ENCODE results near the gene VARS1. TPM values are rescaled to one million over a fixed set of nuclear protein-coding genes. Genes with fewer than 3 reads are reported as not detected.

The VARS1 gene
- total RNA-seq, 1 donor from 2014 or later: 48.3 TPM

GRCh38 chr6:31831350-31832215, 36.0 kb upstream of the VARS1 start:
- H3K27me3 ChIP-seq: no peaks in the 10 kb centered on the region
- peak overlapping the region; percentile 73 to 82 for H3K4me3 ChIP-seq
- H3K27ac ChIP-seq: peak overlapping the region in 1 of 2 donors; percentile 79
- no peak for DNase-seq (ENCODE audit: low spot score in 2 of 2)
- peaks cover 16 to 34% of the 10 kb centered on the region in 2 donors for H3K4me1 ChIP-seq
- intact Hi-C loops (cut with DNase I): loop anchor here (2.0 to 10.0 kb wide), 3 partner anchors 59 to 287 kb away; partner anchors contain the start of genes ATP6V1G2, CSNK2B, DDX39B and LY6G5B
- H3K36me3 ChIP-seq: no peaks in the 10 kb centered on the region
- TF ChIP-seq CTCF (IDR thresholded peaks at IDR 0.05): no peak
- H3K9me3 ChIP-seq: no peaks in the 10 kb centered on the region

- peaks cover 14 to 34% of the 10 kb centered on the region in 2 donors for H3K4me1 ChIP-seq
- H3K27me3 ChIP-seq: no peaks in the 10 kb centered on the region
- no peak for DNase-seq (ENCODE audit: low spot score in 2 of 2)
- no peak for TF ChIP-seq CTCF (IDR thresholded peaks at IDR 0.05)
- peak overlapping the region; percentile 73 to 82 for H3K4me3 ChIP-seq
- peak overlapping the region; percentile 63 to 79 for H3K27ac ChIP-seq
- H3K36me3 ChIP-seq: no peaks in the 10 kb centered on the region
- H3K9me3 ChIP-seq: no peaks in the 10 kb centered on the region
- intact Hi-C loops (cut with DNase I): loop anchor here (1.0 to 10.0 kb wide), 4 partner anchors 58 to 286 kb away; partner anchors contain the start of genes ATP6V1G2, CSNK2B, DDX39B and LY6G5B
These were observed 35.4 kb upstream of the VARS1 start for GRCh38 chr6:31830886-31831335.

GRCh38 chr6:31829633-31830283, 34.2 kb upstream of the VARS1 start:
- intact Hi-C loops (cut with DNase I): loop anchor here (1.0 to 10.0 kb wide), 4 partner anchors 57 to 285 kb away; partner anchors contain the start of genes ATP6V1G2, CSNK2B, DDX39B and LY6G5B
- no peak for DNase-seq (ENCODE audit: low spot score in 2 of 2)
- peaks cover 16 to 35% of the 10 kb centered on the region in 2 donors for H3K4me1 ChIP-seq

GRCh38 chr6:31827286-31828079, 31.9 kb upstream of the VARS1 start, which contains the start of gene HSPA1B:
Gene HSPA1B (plus strand): TSS chr6:31827738. CDS start chr6:31827951, 213 bp downstream.
- peak; percentile 99 to 100 for DNase-seq (ENCODE audit: low spot score in 2 of 2)
- TF ChIP-seq CTCF (IDR thresholded peaks at IDR 0.05): no peak
- H3K4me1 ChIP-seq: peaks cover 20 to 35% of the 10 kb centered on the region in 2 donors
- peak within 1 kb of the TSS; percentile 91 to 93 for H3K27ac ChIP-seq
- intact Hi-C loops (cut with DNase I): loop anchor here (2.0 kb wide), 2 partner anchors 31 to 93 kb away; no protein-coding TSS in a partner anchor
- no peaks in the 10 kb centered on the region for H3K36me3 ChIP-seq
- H3K27me3 ChIP-seq: no peaks in the 10 kb centered on the region
- no peaks in the 10 kb centered on the region for H3K9me3 ChIP-seq
- peak within 1 kb of the TSS; percentile 56 to 90 for H3K4me3 ChIP-seq

More at GRCh38 chr6:31829633-31830283, 34.2 kb upstream of the VARS1 start:
- H3K27ac ChIP-seq: peak overlapping the region; percentile 63 to 79
- peak; percentile 22 to 46 (median 31) for TF ChIP-seq CTCF (IDR thresholded peaks at IDR 0.05)
- no peaks in the 10 kb centered on the region for H3K9me3 ChIP-seq
- H3K36me3 ChIP-seq: no peaks in the 10 kb centered on the region
- H3K27me3 ChIP-seq: no peaks in the 10 kb centered on the region
- H3K4me3 ChIP-seq: peak overlapping the region; percentile 73 to 82

Measured in ascending aorta (tissue), 2 donors.